NT2/D1 (cell line): ENCODE results near the gene ZNF862.
"Not testable (repeated sequence)": the region's sequence is repeated elsewhere in the genome, so short reads cannot be mapped to it uniquely, and the experiment has no call there.

ENCODE experiments used
- DNase-seq: peaks from one replicate; pipeline ENCODE4 v3.0.0-alpha.2; 2011; ENCODE audit warnings: low read depth, low spot score
- H3K27me3 ChIP-seq: 2 replicates; pipeline ENCODE4 v1.6.0; 2011; ENCODE audit warnings: mild to moderate bottlenecking; ENCODE audit not compliant: insufficient read length, insufficient read depth
- H3K36me3 ChIP-seq: 2 replicates; pipeline ENCODE4 v1.6.1; 2011; ENCODE audit warnings: mild to moderate bottlenecking, low read length, mixed read lengths; ENCODE audit not compliant: insufficient read depth, insufficient read length
- H3K4me1 ChIP-seq: 2 replicates; pipeline ENCODE4 v1.5.1; 2011; ENCODE audit not compliant: insufficient read depth, insufficient read length
- H3K4me3 ChIP-seq: 2 replicates; pipeline ENCODE4 v1.5.1; 2011; ENCODE audit warnings: low read depth; ENCODE audit not compliant: insufficient read length
- H3K9ac ChIP-seq: 2 replicates; pipeline ENCODE4 v1.6.0; 2011; ENCODE audit warnings: low read depth; ENCODE audit not compliant: insufficient read length
- H3K9me3 ChIP-seq: 2 replicates; pipeline ENCODE4 v1.5.1; 2011; ENCODE audit warnings: mild to moderate bottlenecking, low read length; ENCODE audit not compliant: insufficient read depth
- SUZ12 ChIP-seq: IDR thresholded peaks from 2 replicates; pipeline ENCODE4 v1.6.1; 2011; ENCODE audit not compliant: insufficient read length, insufficient read depth; ENCODE audit errors: extremely low read depth
- YY1 ChIP-seq: IDR thresholded peaks from 2 replicates; pipeline ENCODE4 v1.6.1; 2011; ENCODE audit not compliant: insufficient read length, insufficient read depth
- ZNF274 ChIP-seq: IDR thresholded peaks from 2 replicates; pipeline ENCODE4 v1.6.1; 2011; ENCODE audit warnings: mild to moderate bottlenecking, low read depth, low read length

Gene ZNF862

DNA sequence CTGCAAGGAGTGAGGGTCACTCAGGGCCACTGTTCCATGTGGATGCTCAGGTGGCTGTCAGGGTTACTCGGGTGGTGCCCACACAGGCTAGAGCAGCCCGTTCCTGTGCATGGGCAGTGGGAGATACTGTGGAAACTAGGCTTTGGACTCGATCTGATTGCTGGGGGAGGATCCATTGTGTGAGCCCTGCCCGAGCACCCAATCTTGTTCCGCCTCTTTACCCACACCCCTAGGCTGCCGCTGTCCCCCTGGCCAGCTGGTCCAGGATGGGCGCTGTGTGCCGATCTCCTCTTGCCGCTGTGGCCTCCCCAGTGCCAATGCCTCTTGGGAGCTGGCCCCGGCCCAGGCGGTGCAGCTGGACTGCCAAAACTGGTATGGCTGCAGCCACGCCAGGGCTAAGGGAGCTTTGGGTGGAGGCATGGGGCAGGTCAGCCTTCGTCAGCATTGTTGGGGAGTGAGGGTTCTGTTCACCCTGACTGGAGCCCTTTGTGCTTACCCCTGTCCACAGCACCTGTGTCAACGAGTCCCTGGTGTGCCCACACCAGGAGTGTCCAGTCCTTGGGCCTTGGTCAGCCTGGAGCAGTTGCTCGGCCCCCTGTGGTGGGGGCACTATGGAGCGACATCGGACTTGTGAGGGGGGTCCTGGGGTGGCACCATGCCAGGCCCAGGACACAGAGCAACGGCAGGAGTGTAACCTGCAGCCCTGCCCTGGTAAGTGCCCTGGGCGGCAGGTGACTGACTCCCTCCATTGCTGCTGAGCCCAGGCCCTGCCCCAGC is 12.4 kb upstream of the ZNF862 start:
- Histone ChIP-seq H3K9ac (no peak overlapping the region), H3K4me3 (no peak overlapping the region), H3K27me3 (no peaks in the 10 kb centered on the region), H3K4me1 (no peaks in the 10 kb centered on the region), H3K36me3 (no peaks in the 10 kb centered on the region), H3K9me3 (peaks cover 42% of the 10 kb centered on the region; the same call in 1 of the 2 replicates)
- no peak for DNase-seq
- TF ChIP-seq SUZ12 (no peak), YY1 (no peak), ZNF274 (no peak)

DNA sequence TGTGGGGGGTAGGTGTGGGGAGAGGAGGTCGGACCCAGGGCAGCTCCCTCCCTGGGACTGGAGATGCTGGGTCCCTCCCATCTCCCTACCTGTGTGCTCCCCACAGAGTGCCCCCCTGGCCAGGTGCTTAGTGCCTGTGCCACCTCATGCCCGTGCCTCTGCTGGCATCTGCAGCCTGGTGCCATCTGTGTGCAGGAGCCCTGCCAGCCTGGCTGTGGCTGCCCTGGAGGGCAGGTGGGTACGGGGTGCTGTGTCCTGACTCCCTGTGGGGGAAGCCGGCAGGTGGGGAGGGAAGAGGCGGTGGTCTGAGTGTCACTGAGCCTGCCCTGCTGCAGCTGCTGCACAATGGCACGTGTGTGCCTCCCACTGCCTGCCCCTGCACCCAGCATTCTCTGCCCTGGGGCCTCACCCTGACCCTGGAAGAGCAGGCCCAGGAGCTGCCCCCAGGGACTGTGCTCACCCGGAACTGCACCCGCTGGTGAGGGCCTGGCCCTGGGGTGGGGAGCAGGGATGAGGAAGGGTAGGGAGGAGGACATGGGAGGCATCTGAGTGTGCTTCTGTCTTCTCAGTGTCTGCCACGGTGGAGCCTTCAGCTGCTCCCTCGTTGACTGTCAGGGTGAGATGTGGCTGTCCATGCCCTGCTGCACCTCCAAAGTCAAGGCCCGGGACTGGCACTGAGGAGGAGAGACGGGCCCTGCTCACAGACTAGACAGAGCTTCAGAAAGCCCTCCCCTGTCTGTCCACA is 11.7 kb upstream of the ZNF862 start:
- no peak for DNase-seq
- TF ChIP-seq YY1 (no peak), ZNF274 (no peak), SUZ12 (no peak)
- Histone ChIP-seq H3K4me1 (peaks cover 2% of the 10 kb centered on the region), H3K27me3 (no peaks in the 10 kb centered on the region), H3K4me3 (no peak overlapping the region), H3K9me3 (peaks cover 42% of the 10 kb centered on the region; the same call in 1 of the 2 replicates), H3K36me3 (no peaks in the 10 kb centered on the region), H3K9ac (no peak overlapping the region)

DNA sequence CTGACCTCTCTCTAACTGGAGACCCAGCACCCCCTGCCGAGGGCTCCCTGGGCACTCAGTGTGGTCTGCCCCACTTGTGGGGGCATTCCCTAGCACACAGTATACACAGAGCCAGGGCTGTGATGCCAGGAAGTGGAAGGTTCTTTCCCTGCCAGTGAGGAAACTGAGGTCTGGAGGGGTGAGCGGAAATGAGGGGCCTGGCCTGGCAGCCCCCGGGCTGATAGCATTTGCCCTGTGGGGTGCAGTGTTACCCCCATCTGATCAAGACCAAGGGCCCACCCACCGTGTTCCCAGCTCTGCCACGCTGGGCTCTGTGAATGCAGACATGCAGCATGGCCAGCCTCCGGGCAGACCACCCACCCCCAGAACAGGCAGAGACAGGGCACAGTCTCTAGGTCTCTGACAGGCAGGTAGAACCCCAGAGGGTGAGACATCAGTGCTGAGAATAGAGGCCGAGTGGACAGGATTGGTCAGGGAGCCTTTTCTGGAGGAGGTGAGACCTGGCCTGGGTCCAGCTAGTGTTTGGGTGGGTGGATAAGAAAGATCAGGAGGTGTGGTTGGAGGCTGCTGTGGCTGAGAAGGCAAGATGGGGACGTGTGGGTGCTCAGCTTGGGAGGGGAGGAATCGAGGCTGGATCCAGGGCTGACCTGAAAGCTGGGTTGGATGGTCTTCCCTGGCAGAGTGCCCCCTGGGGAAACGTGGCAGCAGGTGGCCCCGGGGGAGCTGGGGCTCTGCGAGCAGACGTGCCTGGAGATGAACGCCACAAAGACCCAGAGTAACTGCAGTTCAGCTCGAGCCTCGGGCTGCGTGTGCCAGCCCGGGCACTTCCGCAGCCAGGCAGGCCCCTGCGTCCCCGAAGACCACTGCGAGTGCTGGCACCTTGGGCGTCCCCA is 10.8 kb upstream of the ZNF862 start:
- H3K36me3 ChIP-seq, result no peaks in the 10 kb centered on the region
- peaks cover 37% of the 10 kb centered on the region; the same call in 1 of the 2 replicates for H3K9me3 ChIP-seq
- H3K4me3 ChIP-seq, result no peak overlapping the region
- no peak for DNase-seq
- H3K27me3 ChIP-seq, result no peaks in the 10 kb centered on the region
- peaks cover 4% of the 10 kb centered on the region for H3K4me1 ChIP-seq
- H3K9ac ChIP-seq, result no peak overlapping the region
- TF ChIP-seq SUZ12, result no peak
- TF ChIP-seq YY1, result no peak
- no peak for TF ChIP-seq ZNF274

DNA sequence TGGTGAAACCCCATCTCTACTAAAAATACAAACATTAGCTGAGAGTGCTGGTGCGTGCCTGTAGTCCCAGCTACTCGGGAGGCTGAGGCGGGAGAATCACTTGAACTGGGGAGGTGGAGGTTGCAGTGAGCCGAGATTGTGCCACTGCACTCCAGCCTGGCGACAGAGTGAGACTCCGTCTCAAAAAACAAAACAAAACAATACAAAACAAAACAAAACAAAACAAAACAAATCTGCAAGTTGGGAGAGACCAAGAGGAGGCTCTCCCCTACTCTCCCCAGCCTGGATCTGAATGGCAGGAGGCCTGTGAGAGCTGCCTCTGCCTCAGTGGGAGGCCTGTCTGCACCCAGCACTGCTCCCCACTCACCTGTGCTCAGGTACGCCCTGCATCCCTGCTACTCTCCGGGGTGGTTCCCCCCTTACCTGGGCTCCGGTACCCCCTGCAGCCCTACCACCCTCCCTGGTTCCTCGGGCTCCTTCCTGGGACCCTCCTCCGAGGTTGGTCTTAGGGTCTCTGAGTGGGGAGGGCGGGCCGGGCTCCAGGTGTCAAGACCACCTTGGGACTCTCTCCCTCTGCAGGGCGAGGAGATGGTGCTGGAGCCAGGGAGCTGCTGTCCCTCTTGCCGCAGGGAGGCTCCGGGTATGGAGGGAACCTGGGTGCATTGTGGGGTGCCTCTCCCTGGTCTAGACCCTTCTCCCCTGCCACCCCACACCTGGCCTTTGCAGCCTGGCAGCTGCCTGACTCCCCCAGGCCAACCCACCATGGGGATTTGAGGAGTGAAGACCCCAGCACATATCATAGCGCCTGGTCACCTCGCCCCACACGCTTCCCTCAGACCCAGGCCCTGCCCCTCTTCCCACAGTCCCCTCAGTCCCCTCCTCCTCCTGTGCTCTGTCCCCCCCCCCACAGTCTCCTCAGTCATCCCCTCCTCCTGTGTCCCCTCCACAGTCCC is 9.5 kb upstream of the ZNF862 start:
- no peak for DNase-seq

DNA sequence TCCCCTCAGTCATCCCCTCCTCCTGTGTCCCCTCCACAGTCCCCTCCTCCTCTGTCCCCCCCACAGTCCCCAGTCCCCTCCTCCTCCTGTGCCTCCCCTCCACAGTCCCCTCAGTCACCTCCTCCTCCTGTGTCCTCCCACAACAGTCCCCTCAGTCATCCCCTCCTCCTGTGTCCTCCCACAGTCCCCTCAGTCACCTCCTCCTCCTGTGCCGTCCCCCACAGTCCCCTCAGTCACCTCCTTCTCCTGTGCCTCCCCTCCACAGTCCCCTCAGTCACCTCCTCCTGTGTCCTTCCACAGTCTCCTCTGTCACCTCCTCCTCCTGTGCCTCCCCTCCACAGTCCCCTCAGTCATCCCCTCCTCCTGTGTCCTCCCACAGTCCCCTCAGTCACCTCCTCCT is 7.6 kb upstream of the ZNF862 start:
- not testable (repeated sequence) for H3K4me1 ChIP-seq, H3K4me3 ChIP-seq, H3K9me3 ChIP-seq, H3K27me3 ChIP-seq, H3K36me3 ChIP-seq, DNase-seq, H3K9ac ChIP-seq

More for the DNA sequence above, 9.5 kb upstream of the ZNF862 start:
- peaks cover 24% of the 10 kb centered on the region; the same call in 1 of the 2 replicates for H3K9me3 ChIP-seq
- no peak overlapping the region for H3K9ac ChIP-seq
- H3K4me1 ChIP-seq, result peaks cover 8% of the 10 kb centered on the region
- TF ChIP-seq YY1, result no peak
- no peak for TF ChIP-seq SUZ12
- no peak for TF ChIP-seq ZNF274
- no peaks in the 10 kb centered on the region for H3K36me3 ChIP-seq
- no peaks in the 10 kb centered on the region for H3K27me3 ChIP-seq
- no peak overlapping the region for H3K4me3 ChIP-seq

DNA sequence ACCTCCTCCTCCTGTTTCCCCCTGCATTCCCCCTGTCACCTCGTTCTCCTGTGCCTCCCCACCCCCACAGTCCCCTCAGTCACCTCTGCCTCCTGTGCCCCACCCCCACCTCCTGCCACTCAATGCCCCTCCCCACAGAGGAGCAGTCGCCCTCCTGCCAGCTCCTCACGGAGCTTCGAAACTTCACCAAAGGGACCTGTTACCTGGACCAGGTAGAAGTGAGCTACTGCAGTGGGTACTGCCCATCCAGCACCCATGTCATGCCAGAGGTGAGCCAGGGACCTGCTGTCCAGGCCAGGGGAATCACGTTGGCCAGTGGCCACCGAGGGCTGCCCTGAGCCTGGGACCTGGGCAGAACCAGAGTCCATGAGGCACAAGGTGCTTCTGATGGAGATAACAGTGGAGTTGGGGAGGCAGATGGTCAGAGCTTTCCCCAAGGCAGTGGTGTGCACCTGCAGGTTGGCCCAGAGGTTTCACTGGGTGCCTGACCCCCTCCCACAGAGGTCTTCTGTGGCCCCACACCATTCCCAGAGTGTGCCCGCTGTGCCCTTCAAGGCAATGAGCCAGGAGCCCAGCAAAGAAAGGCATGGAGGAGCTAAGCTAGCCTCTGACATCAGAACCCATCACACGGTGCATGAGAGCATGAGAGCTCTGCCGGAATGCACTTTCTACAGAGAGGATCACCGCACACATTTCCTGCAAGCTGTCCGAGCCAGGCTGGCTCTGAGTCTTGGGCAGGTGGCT is 7.0 kb upstream of the ZNF862 start:
- no peaks in the 10 kb centered on the region for H3K9me3 ChIP-seq
- H3K9ac ChIP-seq, result no peak overlapping the region
- no peaks in the 10 kb centered on the region for H3K27me3 ChIP-seq
- no peaks in the 10 kb centered on the region for H3K36me3 ChIP-seq
- DNase-seq, result no peak
- TF ChIP-seq SUZ12 (no peak), YY1 (no peak), ZNF274 (no peak)
- no peak overlapping the region for H3K4me3 ChIP-seq
- peaks cover 8% of the 10 kb centered on the region for H3K4me1 ChIP-seq
